Right atrium auricular region (tissue), 2 donors: ENCODE results near the gene FMO4. TPM values are rescaled to one million over a fixed set of nuclear protein-coding genes. Genes with fewer than 3 reads are reported as not detected.
"Not testable (repeated sequence)": the region's sequence is repeated elsewhere in the genome, so short reads cannot be mapped to it uniquely, and the experiment has no call there.

Experiments used
- DNase-seq: peaks from one replicate; pipeline ENCODE4 v3.0.0-alpha.2; 2019; ENCODE audit warnings: low spot score
- H3K27ac ChIP-seq, 2 donors: fragments of 200-600 bp; sonication (generic); 1 replicate in 1 of 2; 2 replicates in 1 of 2; pipeline ENCODE4 v1.5.1; 2016 to 2019
- H3K27me3 ChIP-seq, 2 donors: fragments of 200-600 bp; sonication (generic); one replicate each; pipeline versions ENCODE4 v1.5.1 to v1.6.0; 2017 to 2019
- H3K36me3 ChIP-seq: fragments of 200-600 bp; sonication (generic); one replicate; pipeline ENCODE4 v1.5.1; 2016
- H3K4me1 ChIP-seq, 2 donors: fragments of 200-600 bp; sonication (generic); one replicate each; pipeline versions ENCODE4 v1.5.1 to v1.6.0; 2017 to 2019
- H3K4me3 ChIP-seq, 2 donors: fragments of 200-600 bp; sonication (generic); 1 replicate in 1 of 2; 2 replicates in 1 of 2; pipeline ENCODE4 v1.5.1; 2017 to 2019; ENCODE audit warnings: mild to moderate bottlenecking in 1 of 2, moderate library complexity in 1 of 2
- H3K9me3 ChIP-seq, 2 donors: fragments of 200-600 bp; sonication (generic); one replicate each; pipeline ENCODE4 v1.5.1; 2019
- CTCF ChIP-seq, 2 donors: fragments of 200-600 bp; sonication (generic); IDR thresholded peaks; one replicate each; pipeline ENCODE4 v1.5.1; 2019; ENCODE audit warnings: antibody characterized with exemption in 2 of 2
- total RNA-seq, 2 donors: library from RNA; depleted of rRNA; stranded (reverse); fragments of >200 nt; gene quantifications; one replicate each; pipeline ENCODE4 v1.1.0, GENCODE V29; 2016

The FMO4 gene
- total RNA-seq, 2 donors from 2014 or later: 6.9 to 11.8 TPM

GRCh38 chr1:171292799-171293198 is 21.2 kb upstream of the FMO4 start:
- H3K36me3 ChIP-seq: no peaks in the 10 kb centered on the region
- no peaks in the 10 kb centered on the region for H3K4me1 ChIP-seq
- H3K9me3 ChIP-seq: peaks cover 0 to 1% of the 10 kb centered on the region in 2 donors
- H3K27me3 ChIP-seq: no peaks in the 10 kb centered on the region
- H3K27ac ChIP-seq: no peak overlapping the region
- H3K4me3 ChIP-seq: no peak overlapping the region
- no peak for TF ChIP-seq CTCF (IDR thresholded peaks at IDR 0.05)
- DNase-seq: no peak

GRCh38 chr1:171295383-171295782 is 18.6 kb upstream of the FMO4 start:
- not testable (repeated sequence) for H3K36me3 ChIP-seq, H3K27me3 ChIP-seq, H3K27ac ChIP-seq, DNase-seq, H3K4me1 ChIP-seq, H3K4me3 ChIP-seq
- H3K9me3 ChIP-seq: peaks cover 0 to 27% of the 10 kb centered on the region in 2 donors

- Histone ChIP-seq H3K4me1 (no peaks in the 10 kb centered on the region), H3K9me3 (peaks cover 0 to 32% of the 10 kb centered on the region in 2 donors), H3K27ac (no peak overlapping the region), H3K4me3 (no peak overlapping the region), H3K27me3 (no peaks in the 10 kb centered on the region), H3K36me3 (no peaks in the 10 kb centered on the region)
- no peak for TF ChIP-seq CTCF (IDR thresholded peaks at IDR 0.05)
- no peak for DNase-seq
Measured at GRCh38 chr1:171295821-171296220, 18.2 kb upstream of the FMO4 start.

GRCh38 chr1:171296897-171297296 is 17.1 kb upstream of the FMO4 start:
- Histone ChIP-seq H3K4me3 (no peak overlapping the region), H3K9me3 (peaks cover 0 to 40% of the 10 kb centered on the region in 2 donors), H3K4me1 (no peaks in the 10 kb centered on the region), H3K27ac (no peak overlapping the region), H3K27me3 (no peaks in the 10 kb centered on the region), H3K36me3 (no peaks in the 10 kb centered on the region)
- TF ChIP-seq CTCF (IDR thresholded peaks at IDR 0.05): no peak
- no peak for DNase-seq

- Histone ChIP-seq H3K36me3 (no peaks in the 10 kb centered on the region), H3K4me3 (no peak overlapping the region), H3K27me3 (no peaks in the 10 kb centered on the region), H3K27ac (no peak overlapping the region), H3K4me1 (no peaks in the 10 kb centered on the region), H3K9me3 (peaks cover 0 to 52% of the 10 kb centered on the region in 2 donors)
- no peak for DNase-seq
- TF ChIP-seq CTCF (IDR thresholded peaks at IDR 0.05): no peak
Measured at GRCh38 chr1:171298696-171299095, 15.3 kb upstream of the FMO4 start.

GRCh38 chr1:171299342-171299741 is 14.6 kb upstream of the FMO4 start:
- no peaks in the 10 kb centered on the region for H3K27me3 ChIP-seq
- H3K27ac ChIP-seq: no peak overlapping the region
- H3K4me1 ChIP-seq: no peaks in the 10 kb centered on the region
- no peaks in the 10 kb centered on the region for H3K36me3 ChIP-seq
- H3K4me3 ChIP-seq: no peak overlapping the region
- H3K9me3 ChIP-seq: peaks cover 0 to 53% of the 10 kb centered on the region in 2 donors
- DNase-seq: no peak
- no peak for TF ChIP-seq CTCF (IDR thresholded peaks at IDR 0.05)
